ENCODE results near the gene DNAJC2. TPM values are rescaled to one million over a fixed set of nuclear protein-coding genes. Genes with fewer than 3 reads are reported as not detected.

DNAJC2 gene
- polyA plus RNA-seq, 1 donor from 2014 or later = 29.7 TPM

GRCh38 chr7:103373866-103374643, 29.5 kb upstream of the DNAJC2 start:
- H3K27me3 ChIP-seq (ENCODE audit: insufficient read depth, low read depth, low read length) = no peaks in the 10 kb centered on the region
- no peaks in the 10 kb centered on the region for H3K79me2 ChIP-seq (replicated peaks; ENCODE audit: insufficient read depth, low read length)
- no peak for TF ChIP-seq CTCF (IDR thresholded peaks at IDR 0.05; ENCODE audit: poor library complexity, severe bottlenecking)
- TF ChIP-seq TAF1 (IDR thresholded peaks at IDR 0.05; ENCODE audit: low read depth) = no peak
- TF ChIP-seq REST (IDR thresholded peaks at IDR 0.05; ENCODE audit: borderline replicate concordance) = no peak
- no peak for TF ChIP-seq POLR2AphosphoS5 (IDR thresholded peaks at IDR 0.05)
- TF ChIP-seq RAD21 (conservative IDR thresholded peaks at IDR 0.05) = no peak
- no peak for TF ChIP-seq SMC3 (conservative IDR thresholded peaks at IDR 0.05; ENCODE audit: poor library complexity)

GRCh38 chr7:103369432-103369831, 24.9 kb upstream of the DNAJC2 start:
- Histone ChIP-seq H3K27ac (ENCODE audit: low read length) (no peak overlapping the region), H4K20me1 (ENCODE audit: insufficient read depth) (no peaks in the 10 kb centered on the region), H3F3A (ENCODE audit: insufficient read depth, low read length, poor library complexity, severe bottlenecking) (no peaks in the 10 kb centered on the region), H3K79me2 (replicated peaks; ENCODE audit: insufficient read depth, low read length) (no peaks in the 10 kb centered on the region), H3K9me3 (ENCODE audit: low read length) (no peaks in the 10 kb centered on the region), H2AFZ (ENCODE audit: low read depth, low read length) (no peak overlapping the region), H3K27me3 (ENCODE audit: insufficient read depth, low read depth, low read length) (no peaks in the 10 kb centered on the region), H3K9me2 (ENCODE audit: insufficient read depth, low read length) (no peaks in the 10 kb centered on the region), H3K4me3 (ENCODE audit: low read length) (no peak overlapping the region), H3K4me2 (ENCODE audit: low read length) (no peak overlapping the region), H3K36me3 (ENCODE audit: insufficient read depth, low read length) (peaks cover 9% of the 10 kb centered on the region), H3K9ac (ENCODE audit: low read length) (no peak overlapping the region)
- TF ChIP-seq SMC3 (conservative IDR thresholded peaks at IDR 0.05; ENCODE audit: poor library complexity) (no peak), EP300 (conservative IDR thresholded peaks at IDR 0.05; ENCODE audit: poor library complexity, severe bottlenecking) (no peak), CTCF (IDR thresholded peaks at IDR 0.05; ENCODE audit: poor library complexity, severe bottlenecking) (no peak), MXI1 (conservative IDR thresholded peaks at IDR 0.05; ENCODE audit: poor library complexity, severe bottlenecking) (no peak), EZH2 (IDR thresholded peaks at IDR 0.05; ENCODE audit: borderline replicate concordance, insufficient read depth, low read length, poor library complexity, severe bottlenecking) (no peak), RAD21 (conservative IDR thresholded peaks at IDR 0.05) (no peak), TAF1 (IDR thresholded peaks at IDR 0.05; ENCODE audit: low read depth) (no peak), REST (IDR thresholded peaks at IDR 0.05; ENCODE audit: borderline replicate concordance) (no peak), POLR2AphosphoS5 (IDR thresholded peaks at IDR 0.05) (no peak)

More at GRCh38 chr7:103373866-103374643, 29.5 kb upstream of the DNAJC2 start:
- Histone ChIP-seq H3K4me3 (ENCODE audit: low read length) (no peak overlapping the region), H3F3A (ENCODE audit: insufficient read depth, low read length, poor library complexity, severe bottlenecking) (no peaks in the 10 kb centered on the region), H3K27ac (ENCODE audit: low read length) (no peak overlapping the region), H3K9me2 (ENCODE audit: insufficient read depth, low read length) (no peaks in the 10 kb centered on the region), H3K4me2 (ENCODE audit: low read length) (no peak overlapping the region), H3K9me3 (ENCODE audit: low read length) (no peaks in the 10 kb centered on the region), H3K36me3 (ENCODE audit: insufficient read depth, low read length) (no peaks in the 10 kb centered on the region), H2AFZ (ENCODE audit: low read depth, low read length) (no peak overlapping the region), H3K9ac (ENCODE audit: low read length) (no peak overlapping the region), H4K20me1 (ENCODE audit: insufficient read depth) (no peaks in the 10 kb centered on the region)
